NCI-H2107 (cell line): ENCODE measurements around the gene ZNRD2.
A peak's percentile ranks its signal among the peaks of the same experiment; 100 is the strongest.

Experiments
- DNase-seq: peaks from one replicate; lab custom pipeline; 2025; lab: John Stamatoyannopoulos, UW

The ZNRD2 gene

GRCh38 chr11:65538232-65538914 lies 31.9 kb upstream of the ZNRD2 start:
- no peak for DNase-seq

- DNase-seq, result no peak
Measured at GRCh38 chr11:65538915-65539743, 31.1 kb upstream of the ZNRD2 start.

DNA sequence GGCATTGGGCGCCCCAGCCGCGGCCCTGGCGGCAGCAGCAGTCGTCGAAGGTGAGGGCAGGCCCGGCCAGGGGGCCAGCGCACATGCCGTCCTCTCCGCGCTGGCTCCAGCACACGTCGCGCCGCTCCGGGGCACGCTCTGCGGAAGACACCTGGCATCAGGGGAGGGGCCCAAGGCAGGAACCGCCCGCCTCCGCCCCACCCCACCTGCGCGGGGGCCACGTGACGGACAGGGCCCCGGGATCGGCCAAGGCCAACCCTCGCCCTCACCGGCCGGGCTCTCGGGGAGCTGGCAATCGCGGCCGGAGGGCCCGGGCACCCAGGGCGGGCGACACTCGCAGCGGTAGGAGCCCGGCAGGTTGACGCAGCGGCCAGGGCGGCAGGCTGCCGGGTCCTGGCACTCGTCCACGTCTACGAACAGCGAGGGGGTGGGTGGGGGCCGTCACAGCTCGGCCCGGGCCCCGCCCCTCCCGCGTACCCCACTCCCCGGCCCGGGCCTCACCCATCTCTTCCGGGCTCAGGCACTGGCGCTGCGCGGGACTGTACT lies 30.5 kb upstream of the ZNRD2 start:
- DNase-seq, result no peak

DNA sequence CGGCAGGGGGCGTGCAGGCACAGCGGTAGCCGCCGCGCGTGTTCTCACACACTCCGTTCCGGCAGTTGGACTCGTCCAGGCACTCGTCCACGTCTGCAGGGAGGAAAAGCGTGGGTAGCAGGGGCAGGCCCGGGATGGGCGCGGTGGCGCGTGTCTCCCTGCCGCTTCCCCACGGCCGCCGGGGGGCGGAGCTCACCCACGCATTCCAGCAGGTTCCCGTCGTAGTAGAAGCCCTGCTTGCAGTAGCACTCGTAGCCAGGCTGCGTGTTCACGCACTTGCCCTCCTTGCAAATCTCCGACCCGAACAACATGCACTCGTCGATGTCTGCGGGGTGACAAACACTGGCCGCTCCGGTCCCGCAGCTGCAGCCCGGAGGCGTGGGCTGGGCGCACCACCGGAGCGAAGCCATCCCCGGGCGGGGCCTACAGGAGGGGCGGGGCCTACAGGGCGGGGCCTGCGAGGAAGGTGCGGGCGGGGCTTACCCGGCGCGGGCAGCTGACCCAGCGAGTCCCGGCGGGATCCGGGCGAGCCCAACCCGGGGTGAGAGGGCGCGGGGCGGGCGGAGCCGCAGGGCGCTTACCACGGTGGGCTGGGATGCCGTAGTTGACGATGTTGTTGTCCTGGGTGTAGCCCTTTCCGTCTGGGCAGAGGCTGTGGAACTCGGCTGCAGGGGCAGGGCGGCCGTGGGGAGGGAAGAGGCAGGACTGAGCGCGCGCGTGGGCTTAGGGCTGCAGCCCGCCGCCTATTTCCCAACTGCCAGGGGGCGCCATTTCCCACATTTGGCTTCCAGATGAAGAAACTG lies 29.8 kb upstream of the ZNRD2 start:
- no peak for DNase-seq

- DNase-seq, result no peak
Measured at GRCh38 chr11:65541093-65541982, 28.9 kb upstream of the ZNRD2 start.

- no peak for DNase-seq
Measured at GRCh38 chr11:65542738-65543390, 27.4 kb upstream of the ZNRD2 start.

GRCh38 chr11:65545853-65546216 lies 24.4 kb upstream of the ZNRD2 start:
- no peak for DNase-seq

DNA sequence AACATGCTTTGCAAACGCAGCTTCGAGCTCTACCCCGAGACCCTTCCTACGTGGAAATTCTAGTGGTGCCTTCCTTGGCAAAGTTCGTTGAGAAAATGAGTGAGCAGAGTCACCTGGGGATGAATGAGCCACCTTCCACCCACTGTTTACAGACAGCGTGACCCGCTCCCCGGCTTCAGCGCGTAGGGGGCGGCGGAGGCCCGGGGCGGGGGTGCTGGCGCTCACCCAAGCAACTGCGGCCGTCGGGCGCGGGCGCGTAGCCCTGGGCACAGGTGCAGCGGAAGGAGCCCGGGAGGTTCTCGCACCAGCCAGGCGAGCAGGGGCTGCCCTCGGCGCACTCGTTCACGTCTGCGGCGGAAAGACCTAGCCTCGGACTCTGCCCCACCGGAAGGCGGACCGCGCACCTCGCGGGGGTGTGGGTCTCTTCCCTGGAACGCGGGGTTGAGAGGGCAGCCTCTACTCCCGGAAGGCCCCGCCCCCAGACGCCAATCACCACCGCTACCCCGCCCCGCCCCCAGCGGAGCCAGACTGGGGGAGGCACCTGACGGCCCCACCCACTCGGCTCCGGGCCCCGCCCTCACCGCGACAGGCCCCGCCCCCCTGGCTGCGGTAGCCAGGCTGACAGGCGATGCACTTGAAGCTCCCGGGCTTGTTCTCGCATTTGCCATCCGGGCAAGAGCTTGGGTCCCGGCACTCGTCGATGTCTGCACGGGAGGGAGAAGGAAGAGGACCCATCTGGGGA lies 23.9 kb upstream of the ZNRD2 start:
- DNase-seq, result peak; percentile 76

DNA sequence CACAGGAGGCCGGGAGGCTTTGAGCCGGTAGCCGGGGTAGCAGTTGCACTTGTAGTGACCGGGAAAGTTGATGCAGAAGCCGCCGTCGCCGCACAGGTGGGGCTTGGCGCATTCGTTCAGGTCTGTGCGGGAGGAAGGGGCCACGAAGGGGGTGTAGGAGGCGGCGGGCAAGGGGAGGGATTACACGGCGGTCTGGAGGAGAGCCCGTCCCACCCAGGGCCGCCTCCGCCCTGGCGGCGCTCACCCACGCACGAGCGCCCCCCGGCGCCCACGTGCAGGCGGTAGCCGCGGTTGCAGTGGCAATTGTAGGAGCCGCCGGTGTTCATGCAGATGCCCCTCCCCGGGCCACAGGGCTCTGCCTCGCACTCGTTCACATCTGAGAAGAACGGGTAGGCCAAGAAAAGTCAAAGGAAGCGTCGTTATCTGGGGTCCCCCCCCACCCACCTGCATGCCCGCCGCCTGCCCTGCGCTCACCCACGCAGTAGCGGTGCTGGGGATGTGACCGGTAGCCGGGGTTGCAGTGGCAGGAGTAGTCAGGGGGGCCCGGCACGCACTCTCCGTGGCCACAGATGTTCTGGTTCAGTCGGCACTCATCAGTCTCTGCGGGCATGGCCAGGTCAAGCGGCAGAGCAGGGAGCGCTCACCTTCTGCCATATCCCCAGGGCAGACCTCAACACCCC lies 22.7 kb upstream of the ZNRD2 start:
- no peak for DNase-seq

DNA sequence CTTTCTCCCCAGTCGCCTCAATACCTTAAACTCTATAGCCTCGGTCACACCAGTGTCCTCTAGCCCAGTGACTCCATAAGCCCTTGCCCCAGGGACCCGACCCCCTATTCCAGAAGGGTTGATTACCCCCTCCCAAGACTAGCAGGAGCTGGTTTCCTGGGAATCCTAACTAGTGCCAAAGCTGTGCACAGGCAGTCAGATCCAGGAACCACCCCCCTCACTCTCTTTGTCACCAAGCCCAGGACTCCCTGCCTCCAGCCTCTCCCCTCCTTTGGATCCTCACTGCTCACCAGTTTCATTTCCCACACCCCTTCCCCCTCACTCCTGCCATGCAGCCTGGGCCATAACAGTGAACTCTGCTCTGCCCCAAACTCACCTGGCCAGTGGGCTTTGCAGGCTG lies 21.9 kb upstream of the ZNRD2 start:
- no peak for DNase-seq

- no peak for DNase-seq
Measured at GRCh38 chr11:65549096-65549495, 21.2 kb upstream of the ZNRD2 start.

- DNase-seq, result no peak
Measured at GRCh38 chr11:65551572-65552387, 18.5 kb upstream of the ZNRD2 start.

GRCh38 chr11:65552388-65552951 lies 17.8 kb upstream of the ZNRD2 start:
- no peak for DNase-seq

DNA sequence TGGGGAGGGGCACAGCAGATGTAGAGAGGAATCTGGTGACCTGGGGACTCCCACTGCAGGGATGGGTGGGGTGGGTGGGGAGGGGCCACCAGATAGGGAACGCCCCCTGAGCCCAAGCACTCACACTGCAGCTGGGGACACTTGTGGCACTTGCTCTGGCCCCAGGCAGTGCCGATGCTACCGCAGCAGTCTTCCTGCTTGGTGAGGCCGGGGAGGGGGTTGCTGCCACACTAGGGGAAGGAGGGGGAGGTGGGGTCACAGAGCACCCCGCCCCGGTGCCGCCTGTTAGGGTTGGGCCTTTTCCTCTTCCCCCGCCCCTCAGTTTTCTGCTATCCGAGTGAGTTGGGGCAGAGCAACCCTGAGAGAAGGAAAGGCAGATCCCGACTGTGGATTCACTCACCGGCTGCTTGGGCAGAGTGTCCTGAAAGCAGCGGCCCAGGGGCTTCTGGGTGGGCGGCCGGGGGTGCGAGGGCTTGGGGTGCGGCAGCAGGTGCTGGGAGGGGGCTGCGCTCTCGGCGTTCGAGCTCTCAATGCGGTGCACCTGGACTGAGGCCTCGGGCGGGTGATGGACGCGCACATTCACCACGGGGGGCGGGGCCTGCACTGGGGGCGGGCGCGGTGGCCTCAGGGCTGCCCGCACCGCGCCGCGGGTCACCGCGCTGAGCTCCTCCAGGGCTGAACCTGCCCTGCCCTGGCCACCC lies 16.8 kb upstream of the ZNRD2 start:
- no peak for DNase-seq

DNA sequence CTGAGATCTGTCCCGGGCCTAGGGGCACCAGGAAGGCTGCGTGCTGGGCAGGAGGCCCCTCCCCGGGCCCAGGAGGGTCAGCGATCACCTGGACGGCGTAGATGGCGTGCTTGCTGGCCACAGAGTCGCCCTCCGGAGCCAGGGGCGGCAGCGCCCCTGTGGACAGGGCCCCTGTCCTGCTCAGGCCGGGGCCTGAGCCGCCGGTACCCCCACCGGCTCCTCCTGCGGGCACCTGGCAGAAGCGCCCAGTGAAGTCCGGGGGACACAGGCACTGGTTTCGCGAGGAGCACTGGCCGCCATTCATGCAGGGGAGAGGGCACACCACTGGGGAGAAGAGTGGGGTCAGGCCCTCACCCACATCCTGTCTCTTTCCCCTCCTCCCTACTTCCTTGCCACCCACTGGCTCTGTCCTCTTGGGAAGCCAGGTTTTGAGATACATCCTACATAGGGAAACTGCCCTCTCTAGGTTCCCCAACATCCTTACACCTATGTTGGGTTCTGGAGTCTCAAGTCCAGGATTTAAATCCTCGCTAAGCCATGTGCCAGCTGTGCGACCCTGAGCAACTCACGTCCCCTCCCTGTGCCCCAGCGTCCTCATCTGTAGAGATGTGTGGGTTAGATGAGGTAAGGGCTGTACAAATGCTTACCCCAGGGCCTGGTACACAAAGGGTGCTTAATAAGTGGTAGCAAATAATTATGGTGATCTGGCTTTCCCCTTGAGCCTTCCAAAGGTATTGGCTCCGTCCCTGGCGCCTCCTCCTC lies 16.0 kb upstream of the ZNRD2 start:
- no peak for DNase-seq

- no peak for DNase-seq
Measured at GRCh38 chr11:65554842-65555430, 15.3 kb upstream of the ZNRD2 start.
